HepG2 (cell line): ENCODE measurements around the gene ADRM1. TPM values are rescaled to one million over a fixed set of nuclear protein-coding genes. Genes with fewer than 3 reads are reported as not detected.

Source experiments
- ATF1 ChIP-seq: IDR thresholded peaks from 2 replicates; pipeline ENCODE4 v1.6.1; 2016; ENCODE audit warnings: mild to moderate bottlenecking, control low read depth
- BCL6 ChIP-seq: IDR thresholded peaks from 2 replicates; pipeline ENCODE4 v1.6.1; 2016; ENCODE audit warnings: missing genetic modification reagents, missing compliant biosample characterization
- FOXC1 ChIP-seq: sonication (generic); formaldehyde crosslinking; IDR thresholded peaks from 2 replicates; pipeline ENCODE4 v1.8.0; 2022; ENCODE audit warnings: mild to moderate bottlenecking, missing genetic modification reagents, borderline replicate concordance
- GTF2F1 ChIP-seq: fragments of 150-350 bp; IDR thresholded peaks from 2 replicates; pipeline ENCODE4 v1.6.1; 2014; ENCODE audit warnings: low read length
- HDAC2 ChIP-seq: sonication (generic); formaldehyde crosslinking; IDR thresholded peaks from 2 replicates; pipeline ENCODE4 v1.4.0; 2020; ENCODE audit warnings: missing genetic modification reagents
- HOXA3 ChIP-seq: sonication (generic); formaldehyde crosslinking; IDR thresholded peaks from 2 replicates; pipeline ENCODE4 v1.5.0; 2020; ENCODE audit warnings: missing genetic modification reagents
- JUNB ChIP-seq: sonication (generic); formaldehyde crosslinking; IDR thresholded peaks from 2 replicates; pipeline ENCODE4 v1.8.0; 2022; ENCODE audit warnings: missing genetic modification reagents, mild to moderate bottlenecking, borderline replicate concordance
- KAT7 ChIP-seq: IDR thresholded peaks from 2 replicates; pipeline ENCODE4 v1.6.1; 2018; ENCODE audit warnings: borderline replicate concordance, missing compliant biosample characterization
- NFATC3 ChIP-seq: sonication (generic); formaldehyde crosslinking; IDR thresholded peaks from 2 replicates; pipeline ENCODE4 v1.5.1; 2020; ENCODE audit warnings: mild to moderate bottlenecking, missing genetic modification reagents
- PHF8 ChIP-seq: sonication (generic); formaldehyde crosslinking; IDR thresholded peaks from 2 replicates; pipeline ENCODE4 v1.5.0; 2020; ENCODE audit warnings: missing genetic modification reagents
- POLR2G ChIP-seq: fragments of 200-400 bp; formaldehyde crosslinking; IDR thresholded peaks from 2 replicates; pipeline ENCODE4 v1.6.1; 2018; ENCODE audit warnings: mild to moderate bottlenecking, low read depth, low read length, moderate library complexity
- TARDBP ChIP-seq: sonication (generic); formaldehyde crosslinking; IDR thresholded peaks from 2 replicates; pipeline ENCODE4 v1.8.0; 2022; ENCODE audit warnings: mild to moderate bottlenecking, missing genetic modification reagents
- ZIK1 ChIP-seq: sonication (generic); formaldehyde crosslinking; IDR thresholded peaks from 2 replicates; pipeline ENCODE4 v1.5.0; 2020; ENCODE audit warnings: mild to moderate bottlenecking, low read depth, missing genetic modification reagents, borderline replicate concordance
- ZNF12 ChIP-seq: sonication (generic); formaldehyde crosslinking; IDR thresholded peaks from 2 replicates; pipeline ENCODE4 v1.5.0; 2020; ENCODE audit warnings: missing genetic modification reagents
- ZNF232 ChIP-seq: sonication (generic); formaldehyde crosslinking; IDR thresholded peaks from 2 replicates; pipeline ENCODE4 v1.4.0; 2020; ENCODE audit warnings: missing genetic modification reagents, borderline replicate concordance
- ZNF7 ChIP-seq: IDR thresholded peaks from 2 replicates; pipeline ENCODE4 v1.6.1; 2016; ENCODE audit warnings: missing biosample characterization, missing genetic modification reagents
- ZNF780A ChIP-seq: sonication (generic); formaldehyde crosslinking; IDR thresholded peaks from 2 replicates; pipeline ENCODE4 v1.8.0; 2022; ENCODE audit warnings: mild to moderate bottlenecking, missing genetic modification reagents, moderate library complexity
- polyA plus RNA-seq, 8 experiments: library from polyadenylated mRNA; depleted of rRNA in 3 of 8; stranded (reverse) in 7 of 8; unstranded in 1 of 8; fragments of >200 nt; fragmentation: Illumina TruSeq in 4 of 8; extraction: Trizol in 4 of 8; gene quantifications; 2 replicates each; pipeline versions ENCODE4 v1.2.1 to v1.2.3, GENCODE V29; 2011 to 2016; ENCODE audit warnings: low read depth in 4 of 8, missing spikeins in 1 of 8, mixed read lengths in 1 of 8; ENCODE audit not compliant: insufficient read depth in 1 of 8
- total RNA-seq, 5 experiments: library from RNA; depleted of rRNA; stranded (reverse); fragments of >200 nt; fragmentation: Illumina TruSeq; extraction: Trizol; gene quantifications; 2 replicates each; pipeline ENCODE4 v1.2.3, GENCODE V29; 2016; ENCODE audit warnings: low read depth in 1 of 5
- TF ChIP-seq, protein P1 (sequence below): sonication (generic); formaldehyde crosslinking; IDR thresholded peaks from 2 replicates; pipeline ENCODE4 v1.4.0; 2020; ENCODE audit warnings: missing genetic modification reagents
- TF ChIP-seq, protein P2 (sequence below): sonication (generic); formaldehyde crosslinking; IDR thresholded peaks from 2 replicates; pipeline ENCODE4 v1.4.0; 2020; ENCODE audit warnings: missing genetic modification reagents
- TF ChIP-seq, protein P3 (sequence below): sonication (generic); formaldehyde crosslinking; IDR thresholded peaks from 2 replicates; pipeline ENCODE4 v1.9.0; 2022; ENCODE audit warnings: low read depth, missing genetic modification reagents
- TF ChIP-seq, protein P4 (sequence below): sonication (generic); formaldehyde crosslinking; conservative IDR thresholded peaks from 2 replicates; pipeline ENCODE4 v1.8.1; 2023; ENCODE audit warnings: missing genetic modification reagents

ADRM1 gene
- total and polyA plus RNA-seq, 2 of the 13 experiments (the other 11 are each of a cell fraction or from before 2014, with no cell fraction given) = 92.9 to 154 TPM

DNA sequence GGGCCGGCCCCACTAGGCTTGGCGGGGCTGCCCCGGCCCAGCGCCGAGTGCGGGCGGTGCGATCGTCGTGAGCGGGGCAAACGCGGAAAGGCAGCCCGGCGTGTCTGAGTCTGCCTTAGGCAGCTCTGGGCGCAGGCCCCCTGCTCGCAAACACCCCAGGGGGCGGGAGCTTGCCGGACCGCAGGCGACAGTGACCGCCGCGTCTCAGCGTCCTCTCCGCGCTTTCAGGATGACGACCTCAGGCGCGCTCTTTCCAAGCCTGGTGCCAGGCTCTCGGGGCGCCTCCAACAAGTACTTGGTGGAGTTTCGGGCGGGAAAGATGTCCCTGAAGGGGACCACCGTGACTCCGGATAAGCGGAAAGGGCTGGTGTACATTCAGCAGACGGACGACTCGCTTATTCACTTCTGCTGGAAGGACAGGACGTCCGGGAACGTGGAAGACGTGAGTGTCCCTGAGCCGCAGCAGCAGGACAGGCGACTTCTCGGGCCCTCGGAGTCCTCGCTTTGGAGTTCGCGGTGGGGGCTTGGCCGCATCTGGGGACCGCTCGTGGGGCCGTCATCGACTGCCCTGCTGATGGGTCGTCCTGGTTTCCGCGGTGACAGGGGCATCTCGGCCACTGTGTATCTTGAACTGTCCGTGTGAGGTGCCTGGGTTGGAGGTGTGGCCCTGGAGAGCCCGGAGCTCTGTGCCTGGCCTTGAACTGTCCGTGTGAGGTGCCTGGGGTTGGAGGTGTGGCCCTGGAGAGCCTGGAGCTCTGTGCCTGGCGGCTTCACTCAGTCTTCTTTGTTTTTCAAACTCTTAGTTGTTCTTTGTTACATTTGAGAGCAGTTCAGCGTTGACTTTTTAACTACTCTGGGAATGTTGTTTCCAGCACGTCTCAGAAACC, 786 bp downstream of the ADRM1 start (continued):
- TF ChIP-seq ZNF232 (CRISPR knock-in tag) = peak; percentile 76
- TF ChIP-seq ZNF7 (CRISPR knock-in tag) = no peak
- TF ChIP-seq JUNB (CRISPR knock-in tag) = no peak
- TF ChIP-seq HDAC2 = peak; percentile 59; the same call in 1 of the 2 replicates
- TF ChIP-seq, protein P1, sequence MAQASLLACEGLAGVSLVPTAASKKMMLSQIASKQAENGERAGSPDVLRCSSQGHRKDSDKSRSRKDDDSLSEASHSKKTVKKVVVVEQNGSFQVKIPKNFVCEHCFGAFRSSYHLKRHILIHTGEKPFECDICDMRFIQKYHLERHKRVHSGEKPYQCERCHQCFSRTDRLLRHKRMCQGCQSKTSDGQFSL (CRISPR knock-in tag) = peak; percentile 55; the same call in 1 of the 2 replicates
- no peak for TF ChIP-seq ZIK1 (CRISPR knock-in tag)
- TF ChIP-seq, protein P2, sequence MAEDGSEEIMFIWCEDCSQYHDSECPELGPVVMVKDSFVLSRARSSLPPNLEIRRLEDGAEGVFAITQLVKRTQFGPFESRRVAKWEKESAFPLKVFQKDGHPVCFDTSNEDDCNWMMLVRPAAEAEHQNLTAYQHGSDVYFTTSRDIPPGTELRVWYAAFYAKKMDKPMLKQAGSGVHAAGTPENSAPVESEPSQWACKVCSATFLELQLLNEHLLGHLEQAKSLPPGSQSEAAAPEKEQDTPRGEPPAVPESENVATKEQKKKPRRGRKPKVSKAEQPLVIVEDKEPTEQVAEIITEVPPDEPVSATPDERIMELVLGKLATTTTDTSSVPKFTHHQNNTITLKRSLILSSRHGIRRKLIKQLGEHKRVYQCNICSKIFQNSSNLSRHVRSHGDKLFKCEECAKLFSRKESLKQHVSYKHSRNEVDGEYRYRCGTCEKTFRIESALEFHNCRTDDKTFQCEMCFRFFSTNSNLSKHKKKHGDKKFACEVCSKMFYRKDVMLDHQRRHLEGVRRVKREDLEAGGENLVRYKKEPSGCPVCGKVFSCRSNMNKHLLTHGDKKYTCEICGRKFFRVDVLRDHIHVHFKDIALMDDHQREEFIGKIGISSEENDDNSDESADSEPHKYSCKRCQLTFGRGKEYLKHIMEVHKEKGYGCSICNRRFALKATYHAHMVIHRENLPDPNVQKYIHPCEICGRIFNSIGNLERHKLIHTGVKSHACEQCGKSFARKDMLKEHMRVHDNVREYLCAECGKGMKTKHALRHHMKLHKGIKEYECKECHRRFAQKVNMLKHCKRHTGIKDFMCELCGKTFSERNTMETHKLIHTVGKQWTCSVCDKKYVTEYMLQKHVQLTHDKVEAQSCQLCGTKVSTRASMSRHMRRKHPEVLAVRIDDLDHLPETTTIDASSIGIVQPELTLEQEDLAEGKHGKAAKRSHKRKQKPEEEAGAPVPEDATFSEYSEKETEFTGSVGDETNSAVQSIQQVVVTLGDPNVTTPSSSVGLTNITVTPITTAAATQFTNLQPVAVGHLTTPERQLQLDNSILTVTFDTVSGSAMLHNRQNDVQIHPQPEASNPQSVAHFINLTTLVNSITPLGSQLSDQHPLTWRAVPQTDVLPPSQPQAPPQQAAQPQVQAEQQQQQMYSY = no peak
- TF ChIP-seq PHF8 (CRISPR knock-in tag) = peak; percentile 3; the same call in 1 of the 2 replicates
- no peak for TF ChIP-seq GTF2F1
- TF ChIP-seq FOXC1 (CRISPR knock-in tag) = peak; percentile 56; the same call in 1 of the 2 replicates
- peak; percentile 72; the same call in 1 of the 2 replicates for TF ChIP-seq KAT7 (CRISPR knock-in tag)
- peak; percentile 39; the same call in 1 of the 2 replicates for TF ChIP-seq POLR2G
- TF ChIP-seq ZNF780A = no peak
- TF ChIP-seq NFATC3 (CRISPR knock-in tag) = no peak
- no peak for TF ChIP-seq TARDBP
- no peak for TF ChIP-seq ATF1 (CRISPR knock-in tag)
- TF ChIP-seq ZNF12 (CRISPR knock-in tag) = no peak
- peak; percentile 40 for TF ChIP-seq HOXA3 (CRISPR knock-in tag)
- TF ChIP-seq BCL6 (CRISPR knock-in tag) = no peak
- TF ChIP-seq, protein P3, sequence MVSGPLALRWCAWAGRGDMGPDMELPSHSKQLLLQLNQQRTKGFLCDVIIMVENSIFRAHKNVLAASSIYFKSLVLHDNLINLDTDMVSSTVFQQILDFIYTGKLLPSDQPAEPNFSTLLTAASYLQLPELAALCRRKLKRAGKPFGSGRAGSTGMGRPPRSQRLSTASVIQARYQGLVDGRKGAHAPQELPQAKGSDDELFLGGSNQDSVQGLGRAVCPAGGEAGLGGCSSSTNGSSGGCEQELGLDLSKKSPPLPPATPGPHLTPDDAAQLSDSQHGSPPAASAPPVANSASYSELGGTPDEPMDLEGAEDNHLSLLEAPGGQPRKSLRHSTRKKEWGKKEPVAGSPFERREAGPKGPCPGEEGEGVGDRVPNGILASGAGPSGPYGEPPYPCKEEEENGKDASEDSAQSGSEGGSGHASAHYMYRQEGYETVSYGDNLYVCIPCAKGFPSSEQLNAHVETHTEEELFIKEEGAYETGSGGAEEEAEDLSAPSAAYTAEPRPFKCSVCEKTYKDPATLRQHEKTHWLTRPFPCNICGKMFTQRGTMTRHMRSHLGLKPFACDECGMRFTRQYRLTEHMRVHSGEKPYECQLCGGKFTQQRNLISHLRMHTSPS = no peak
- TF ChIP-seq, protein P4, sequence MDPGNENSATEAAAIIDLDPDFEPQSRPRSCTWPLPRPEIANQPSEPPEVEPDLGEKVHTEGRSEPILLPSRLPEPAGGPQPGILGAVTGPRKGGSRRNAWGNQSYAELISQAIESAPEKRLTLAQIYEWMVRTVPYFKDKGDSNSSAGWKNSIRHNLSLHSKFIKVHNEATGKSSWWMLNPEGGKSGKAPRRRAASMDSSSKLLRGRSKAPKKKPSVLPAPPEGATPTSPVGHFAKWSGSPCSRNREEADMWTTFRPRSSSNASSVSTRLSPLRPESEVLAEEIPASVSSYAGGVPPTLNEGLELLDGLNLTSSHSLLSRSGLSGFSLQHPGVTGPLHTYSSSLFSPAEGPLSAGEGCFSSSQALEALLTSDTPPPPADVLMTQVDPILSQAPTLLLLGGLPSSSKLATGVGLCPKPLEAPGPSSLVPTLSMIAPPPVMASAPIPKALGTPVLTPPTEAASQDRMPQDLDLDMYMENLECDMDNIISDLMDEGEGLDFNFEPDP (CRISPR knock-in tag) = no peak
